SJSA1 (cell line): ENCODE data around the gene ROR1. TPM values are rescaled to one million over a fixed set of nuclear protein-coding genes. Genes with fewer than 3 reads are reported as not detected.
"Not testable (repeated sequence)": the region's sequence is repeated elsewhere in the genome, so short reads cannot be mapped to it uniquely, and the experiment has no call there.

Experiments
- DNase-seq, 2 experiments: peaks; one replicate each; pipeline ENCODE4 v3.0.0-alpha.2; 2015 to 2020; ENCODE audit warnings: low spot score in 2 of 2, low read depth in 1 of 2
- H3K27ac ChIP-seq: fragments of 250-450 bp; sonication (Bioruptor Pico); 2 replicates; pipeline ENCODE4 v1.5.1; 2020; ENCODE audit warnings: mild to moderate bottlenecking, moderate library complexity
- H3K27me3 ChIP-seq: fragments of 250-450 bp; sonication (Bioruptor Pico); replicated peaks from 2 replicates; pipeline ENCODE4 v1.5.1; 2020; ENCODE audit warnings: mild to moderate bottlenecking, moderate library complexity
- H3K36me3 ChIP-seq: fragments of 250-450 bp; sonication (Bioruptor Pico); 2 replicates; pipeline ENCODE4 v1.5.1; 2020; ENCODE audit warnings: mild to moderate bottlenecking
- H3K4me1 ChIP-seq: fragments of 250-450 bp; sonication (Bioruptor Pico); replicated peaks from 2 replicates; pipeline ENCODE4 v1.6.1; 2021; ENCODE audit warnings: mild to moderate bottlenecking
- H3K4me3 ChIP-seq: fragments of 250-450 bp; sonication (Bioruptor Pico); 2 replicates; pipeline ENCODE4 v1.5.1; 2020; ENCODE audit warnings: mild to moderate bottlenecking
- H3K9me3 ChIP-seq: fragments of 250-450 bp; sonication (Bioruptor Pico); replicated peaks from 2 replicates; pipeline ENCODE4 v1.5.1; 2020; ENCODE audit warnings: mild to moderate bottlenecking
- total RNA-seq: library from RNA; depleted of rRNA; stranded (reverse); fragments of >200 nt; shearing (Covaris generic); gene quantifications from 2 replicates; pipeline ENCODE4 v1.2.3, GENCODE V29; 2014

ROR1 gene
- total RNA-seq, 1 experiment from 2014 or later, result 19.7 TPM

- no peak overlapping the region for H3K27ac ChIP-seq
- 0 out of 2 replicates have a peak, but pooled peaks cover 4% of the 10 kb centered on the region for H3K36me3 ChIP-seq
- H3K27me3 ChIP-seq, result no peaks in the 10 kb centered on the region
- H3K4me3 ChIP-seq, result peak overlapping the region; percentile 91
- H3K9me3 ChIP-seq, result no peaks in the 10 kb centered on the region; the same call in 1 of the 2 replicates
- no peak for DNase-seq
- H3K4me1 ChIP-seq, result peaks cover 33% of the 10 kb centered on the region
Observed at GRCh38 chr1:63773496-63773814, 362 bp upstream of the ROR1 start.

- Histone ChIP-seq H3K27ac (no peak overlapping the region; the same call in 1 of the 2 replicates), H3K4me3 (peak overlapping the region; percentile 91), H3K27me3 (no peaks in the 10 kb centered on the region), H3K4me1 (peaks cover 45% of the 10 kb centered on the region), H3K9me3 (no peaks in the 10 kb centered on the region; the same call in 1 of the 2 replicates), H3K36me3 (0 out of 2 replicates have a peak, but pooled peaks cover 4% of the 10 kb centered on the region)
- peak; percentile 53 to 69 for DNase-seq
Observed at GRCh38 chr1:63774617-63775417, 1.0 kb downstream of the ROR1 start.

DNA sequence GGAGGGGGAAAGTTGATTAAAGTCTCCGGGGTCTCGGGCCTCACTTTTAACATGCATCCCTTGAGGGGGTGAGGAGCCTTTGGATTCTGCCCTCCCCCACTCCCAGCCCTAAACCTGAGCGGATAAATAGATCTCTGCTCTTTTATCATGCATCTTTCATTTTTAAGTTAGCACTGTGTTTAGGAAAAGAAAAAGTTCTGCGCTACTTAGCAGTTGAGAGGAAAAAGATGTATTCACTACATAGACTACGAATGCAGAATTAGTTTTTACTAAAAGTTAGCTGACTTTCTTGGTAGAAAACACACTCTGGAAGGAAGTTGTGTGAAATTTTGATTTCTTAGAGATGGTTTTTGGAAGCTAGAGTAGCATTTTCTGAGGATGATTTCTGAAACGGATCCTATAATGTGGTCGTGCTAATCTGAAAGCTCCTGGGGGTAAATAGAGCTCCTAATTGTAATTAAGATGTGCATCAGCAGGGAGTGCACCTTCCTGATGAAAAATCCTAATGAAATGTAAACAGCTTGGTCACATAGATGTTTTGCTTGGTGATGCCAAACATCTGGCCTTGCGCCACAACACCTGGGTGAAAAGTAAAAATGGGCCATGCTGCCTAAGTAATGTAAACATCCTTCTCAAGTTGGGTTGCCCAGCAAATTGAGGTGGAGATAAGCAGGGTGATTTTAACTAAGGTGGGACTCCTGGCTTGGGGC, 1.8 kb downstream of the ROR1 start:
- H3K4me3 ChIP-seq, result peak overlapping the region; percentile 91
- 0 out of 2 replicates have a peak, but pooled peaks cover 4% of the 10 kb centered on the region for H3K36me3 ChIP-seq
- DNase-seq, result no peak
- H3K4me1 ChIP-seq, result peaks cover 52% of the 10 kb centered on the region
- H3K27ac ChIP-seq, result no peak overlapping the region
- H3K9me3 ChIP-seq, result no peaks in the 10 kb centered on the region; the same call in 1 of the 2 replicates
- H3K27me3 ChIP-seq, result no peaks in the 10 kb centered on the region

DNA sequence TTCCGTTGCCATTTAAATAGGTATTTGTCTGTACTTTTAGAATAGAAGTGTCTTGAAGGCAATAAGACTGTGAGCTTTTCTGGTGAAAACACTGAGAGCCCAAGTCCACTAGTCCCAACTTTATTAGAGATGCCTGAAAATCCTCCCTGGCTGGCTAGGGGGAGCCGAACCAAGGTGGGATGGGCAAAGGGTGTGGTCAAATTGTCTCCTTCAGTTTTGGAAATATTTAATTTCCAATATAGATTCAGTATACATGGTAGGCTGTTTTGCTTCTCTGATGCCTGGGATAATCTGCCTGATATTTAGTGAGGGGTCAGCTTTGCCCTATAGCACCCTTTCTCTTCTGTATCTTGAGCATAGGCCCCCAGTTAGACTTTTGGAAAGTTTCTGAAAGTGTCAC, 3.5 kb downstream of the ROR1 start:
- Histone ChIP-seq H3K27ac (no peak overlapping the region), H3K4me1 (peaks cover 53% of the 10 kb centered on the region), H3K4me3 (no peak overlapping the region), H3K27me3 (no peaks in the 10 kb centered on the region), H3K9me3 (no peaks in the 10 kb centered on the region; the same call in 1 of the 2 replicates), H3K36me3 (0 out of 2 replicates have a peak, but pooled peaks cover 4% of the 10 kb centered on the region)
- no peak for DNase-seq

GRCh38 chr1:63777965-63778880, 4.4 kb downstream of the ROR1 start:
- Histone ChIP-seq H3K36me3 (0 out of 2 replicates have a peak, but pooled peaks cover 4% of the 10 kb centered on the region), H3K27me3 (no peaks in the 10 kb centered on the region), H3K4me1 (peaks cover 51% of the 10 kb centered on the region), H3K4me3 (no peak overlapping the region), H3K9me3 (no peaks in the 10 kb centered on the region; the same call in 1 of the 2 replicates), H3K27ac (no peak overlapping the region)
- DNase-seq, result no peak

DNA sequence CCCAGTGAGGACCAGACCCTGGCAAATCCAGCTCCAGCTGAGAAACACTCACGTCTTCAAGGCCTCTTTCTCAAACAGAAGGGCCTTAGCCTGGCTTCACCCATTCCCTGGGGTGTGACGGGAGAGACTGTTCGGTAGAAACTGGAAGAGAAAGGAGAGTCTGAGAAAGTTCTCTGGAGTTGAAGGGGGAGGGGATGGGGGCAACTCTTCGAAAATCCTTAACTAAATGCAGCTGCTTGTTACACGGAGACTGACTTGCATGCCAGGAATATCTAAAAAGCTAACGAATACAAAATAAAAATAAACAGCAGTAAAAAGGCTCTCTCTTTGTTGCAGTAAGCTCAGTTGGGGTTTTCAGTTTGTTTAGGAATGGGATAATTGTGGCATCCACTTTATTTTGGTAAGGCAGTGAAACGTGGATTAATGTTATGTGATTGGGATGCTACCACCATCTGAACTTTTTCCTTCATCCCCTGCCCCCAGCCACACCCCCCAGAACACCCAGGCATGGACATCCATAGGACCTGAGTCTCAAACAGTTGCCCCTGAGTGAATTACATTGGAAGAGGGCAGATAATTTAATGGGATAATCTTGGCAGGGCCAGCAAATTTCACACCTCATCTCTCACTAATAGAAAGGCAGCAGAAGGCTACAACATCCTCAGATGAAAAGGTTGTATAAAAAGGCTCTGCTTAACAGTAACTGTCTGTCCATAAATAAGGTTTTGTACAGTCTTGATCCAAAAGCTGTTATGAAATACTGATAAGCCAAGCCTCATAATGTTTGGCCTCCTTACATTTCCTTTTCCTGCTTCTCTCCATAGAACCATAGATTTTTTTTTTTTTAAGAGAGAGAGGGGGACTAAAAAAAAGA, 5.8 kb downstream of the ROR1 start:
- Histone ChIP-seq H3K27me3 (no peaks in the 10 kb centered on the region), H3K9me3 (no peaks in the 10 kb centered on the region), H3K36me3 (0 out of 2 replicates have a peak, but pooled peaks cover 4% of the 10 kb centered on the region), H3K4me1 (peaks cover 47% of the 10 kb centered on the region), H3K4me3 (no peak overlapping the region), H3K27ac (peak overlapping the region; percentile 60)
- peak; percentile 77 to 96 for DNase-seq

DNA sequence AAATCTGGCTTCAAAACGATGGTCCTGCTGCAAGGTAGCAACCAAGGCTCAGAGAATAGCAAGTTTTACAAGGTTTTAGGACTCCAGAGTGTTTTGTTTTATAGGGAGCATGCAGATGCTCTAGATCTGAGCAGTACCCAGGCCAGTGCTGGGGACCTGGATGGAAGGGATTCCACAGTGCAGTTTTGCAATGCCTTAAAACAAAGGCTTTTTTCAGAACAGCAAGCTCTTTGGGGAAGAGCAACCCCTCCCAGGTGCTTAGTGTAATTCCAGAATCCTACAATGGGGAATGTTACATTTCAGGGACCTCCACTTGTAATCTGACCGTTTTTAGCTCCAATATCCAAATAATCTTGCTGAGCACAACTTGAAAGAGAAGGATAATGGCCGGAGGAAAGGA, 6.7 kb downstream of the ROR1 start:
- Histone ChIP-seq H3K4me3 (no peak overlapping the region), H3K36me3 (no peaks in the 10 kb centered on the region), H3K27me3 (no peaks in the 10 kb centered on the region), H3K9me3 (no peaks in the 10 kb centered on the region), H3K27ac (no peak overlapping the region), H3K4me1 (peaks cover 46% of the 10 kb centered on the region)
- DNase-seq, result no peak

DNA sequence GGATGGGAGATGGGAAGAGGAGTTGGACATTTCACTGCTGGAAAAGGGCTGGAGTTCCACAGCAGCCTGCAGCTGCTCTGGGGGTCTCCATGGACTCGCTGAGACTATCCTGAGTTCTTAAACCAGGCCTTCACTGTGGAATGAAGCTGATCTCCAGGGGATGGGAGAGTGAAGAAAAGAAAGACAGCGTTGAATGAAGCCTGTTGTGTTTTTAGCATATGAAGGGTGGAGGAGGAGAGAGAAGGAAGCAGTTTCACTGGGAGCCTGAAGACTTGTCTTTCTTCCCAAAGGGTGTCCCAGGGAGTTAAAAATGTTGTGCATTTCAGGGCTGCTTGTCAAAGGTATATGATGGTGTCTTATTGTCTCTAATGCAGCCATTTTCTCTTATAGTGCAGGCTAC, 9.2 kb downstream of the ROR1 start:
- Histone ChIP-seq H3K4me1 (peaks cover 25% of the 10 kb centered on the region), H3K36me3 (no peaks in the 10 kb centered on the region), H3K27ac (no peak overlapping the region), H3K27me3 (no peaks in the 10 kb centered on the region), H3K4me3 (no peak overlapping the region), H3K9me3 (no peaks in the 10 kb centered on the region)
- DNase-seq, result no peak

GRCh38 chr1:63784083-63784482, 10.3 kb downstream of the ROR1 start:
- Histone ChIP-seq H3K27me3 (no peaks in the 10 kb centered on the region), H3K9me3 (0 out of 2 replicates have a peak, but pooled peaks cover 3% of the 10 kb centered on the region), H3K4me1 (peaks cover 14% of the 10 kb centered on the region), H3K4me3 (no peak overlapping the region), H3K27ac (no peak overlapping the region), H3K36me3 (no peaks in the 10 kb centered on the region)
- no peak for DNase-seq

- H3K9me3 ChIP-seq, result 0 out of 2 replicates have a peak, but pooled peaks cover 3% of the 10 kb centered on the region
- no peak overlapping the region for H3K27ac ChIP-seq
- peaks cover 9% of the 10 kb centered on the region for H3K4me1 ChIP-seq
- H3K27me3 ChIP-seq, result no peaks in the 10 kb centered on the region
- DNase-seq, result no peak
- H3K4me3 ChIP-seq, result no peak overlapping the region
- no peaks in the 10 kb centered on the region for H3K36me3 ChIP-seq
Observed at GRCh38 chr1:63784489-63785390, 10.9 kb downstream of the ROR1 start.

GRCh38 chr1:63787270-63787669, 13.5 kb downstream of the ROR1 start:
- not testable (repeated sequence) for H3K27me3 ChIP-seq, H3K27ac ChIP-seq, H3K9me3 ChIP-seq, H3K36me3 ChIP-seq, H3K4me1 ChIP-seq, DNase-seq, H3K4me3 ChIP-seq

GRCh38 chr1:63787875-63788274, 14.1 kb downstream of the ROR1 start:
- H3K36me3 ChIP-seq, result peaks cover 3% of the 10 kb centered on the region; the same call in 1 of the 2 replicates
- DNase-seq, result no peak
- no peaks in the 10 kb centered on the region for H3K4me1 ChIP-seq
- no peaks in the 10 kb centered on the region for H3K27me3 ChIP-seq
- H3K4me3 ChIP-seq, result no peak overlapping the region
- 0 out of 2 replicates have a peak, but pooled peaks cover 3% of the 10 kb centered on the region for H3K9me3 ChIP-seq
- no peak overlapping the region for H3K27ac ChIP-seq
